Adrenal gland (tissue), 5 donors: ENCODE results near the gene BCKDHA.

Experiments used
- POLR2A ChIP-seq, 2 donors: fragments of 450-650 bp; IDR thresholded peaks; one replicate each; pipeline ENCODE4 v1.6.1; 2017; ENCODE audit warnings: antibody characterized with exemption in 2 of 2, mild to moderate bottlenecking in 2 of 2, moderate library complexity in 1 of 2
- TF ChIP-seq, protein P1 (sequence below), 6 experiments: fragments of 450-650 bp in 4 of 6; fragments of 200-600 bp in 2 of 6; sonication (generic) in 1 of 6; IDR thresholded peaks; 1 replicate in 5 of 6; 2 replicates in 1 of 6; pipeline versions ENCODE4 v1.5.1 to v1.8.0; 2016 to 2021; ENCODE audit warnings: antibody characterized with exemption in 6 of 6, mild to moderate bottlenecking in 2 of 6, moderate library complexity in 1 of 6
- donor health status: DM: no; HTN: no; CAD: no.

DNA sequence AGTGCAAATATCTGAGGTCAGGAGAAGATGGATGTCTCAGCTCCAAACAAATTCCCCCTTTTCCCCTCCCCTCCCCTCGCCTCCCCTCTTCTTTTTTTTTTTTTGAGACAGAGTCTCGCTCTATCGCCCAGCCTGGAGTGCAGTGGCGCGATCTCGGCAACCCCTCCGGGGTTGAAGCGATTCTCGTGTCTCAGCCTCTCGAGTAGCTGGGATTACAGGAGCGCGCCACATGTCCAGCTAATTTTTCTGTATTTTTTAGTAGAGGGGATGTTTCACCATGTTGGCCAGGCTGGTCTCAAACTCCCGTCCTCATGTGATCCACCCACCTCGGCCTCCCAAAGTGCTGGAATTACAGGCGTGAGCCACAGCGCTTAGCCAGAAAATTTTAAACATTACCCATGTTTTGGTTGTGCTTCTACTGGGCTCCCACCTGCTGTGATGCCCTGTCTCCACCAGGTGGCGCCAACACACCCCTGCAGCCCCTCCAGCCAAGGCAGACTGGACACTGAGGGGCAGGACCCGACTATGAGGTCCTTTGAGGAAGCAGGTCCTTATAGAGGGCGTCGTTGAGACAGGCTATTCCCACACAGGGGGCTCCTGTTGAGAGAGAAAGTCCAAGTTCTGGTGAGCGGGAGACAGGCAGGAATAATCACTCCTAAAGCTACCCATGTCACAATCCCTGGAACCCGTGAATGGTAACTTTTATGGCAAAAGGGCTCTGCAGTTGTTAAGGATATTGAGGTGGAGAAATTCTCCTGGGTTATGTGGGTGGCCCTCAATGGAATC, 51.7 kb downstream of the BCKDHA start:
- no peak for TF ChIP-seq POLR2A (IDR thresholded peaks at IDR 0.05)
- TF ChIP-seq, protein P1, sequence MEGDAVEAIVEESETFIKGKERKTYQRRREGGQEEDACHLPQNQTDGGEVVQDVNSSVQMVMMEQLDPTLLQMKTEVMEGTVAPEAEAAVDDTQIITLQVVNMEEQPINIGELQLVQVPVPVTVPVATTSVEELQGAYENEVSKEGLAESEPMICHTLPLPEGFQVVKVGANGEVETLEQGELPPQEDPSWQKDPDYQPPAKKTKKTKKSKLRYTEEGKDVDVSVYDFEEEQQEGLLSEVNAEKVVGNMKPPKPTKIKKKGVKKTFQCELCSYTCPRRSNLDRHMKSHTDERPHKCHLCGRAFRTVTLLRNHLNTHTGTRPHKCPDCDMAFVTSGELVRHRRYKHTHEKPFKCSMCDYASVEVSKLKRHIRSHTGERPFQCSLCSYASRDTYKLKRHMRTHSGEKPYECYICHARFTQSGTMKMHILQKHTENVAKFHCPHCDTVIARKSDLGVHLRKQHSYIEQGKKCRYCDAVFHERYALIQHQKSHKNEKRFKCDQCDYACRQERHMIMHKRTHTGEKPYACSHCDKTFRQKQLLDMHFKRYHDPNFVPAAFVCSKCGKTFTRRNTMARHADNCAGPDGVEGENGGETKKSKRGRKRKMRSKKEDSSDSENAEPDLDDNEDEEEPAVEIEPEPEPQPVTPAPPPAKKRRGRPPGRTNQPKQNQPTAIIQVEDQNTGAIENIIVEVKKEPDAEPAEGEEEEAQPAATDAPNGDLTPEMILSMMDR (IDR thresholded peaks at IDR 0.05), result peak; percentile 87 to 99 (median 98)
